Gastrocnemius medialis (tissue), 4 donors: Measurements from ENCODE around the gene SZT2. TPM values are rescaled to one million over a fixed set of nuclear protein-coding genes. Genes with fewer than 3 reads are reported as not detected.

Experiments used
- ATAC-seq, 2 donors: fragments of 150-250 bp; one replicate each; pipeline ENCODE4 v1.9.1; 2016
- DNase-seq, 2 donors: peaks; one replicate each; pipeline ENCODE4 v3.0.0-alpha.2; 2019
- H3K27ac ChIP-seq, 4 donors: fragments of 200-600 bp; sonication (generic); 1 replicate in 1 of 4; 2 replicates in 3 of 4; pipeline ENCODE4 v1.5.1; 2016 to 2018; ENCODE audit warnings: mild to moderate bottlenecking in 2 of 4, moderate library complexity in 1 of 4
- H3K27me3 ChIP-seq, 3 donors: fragments of 200-600 bp; sonication (generic) in 2 of 3; 1 replicate in 1 of 3; 2 replicates in 2 of 3; pipeline versions ENCODE4 v1.5.1 to v1.6.0; 2016 to 2019; ENCODE audit warnings: mild to moderate bottlenecking in 1 of 3, moderate library complexity in 1 of 3
- H3K36me3 ChIP-seq, 2 donors: fragments of 200-600 bp; sonication (generic) in 1 of 2; one replicate each; pipeline ENCODE4 v1.5.1; 2017 to 2018
- H3K4me1 ChIP-seq, 2 donors: fragments of 200-600 bp; sonication (generic) in 1 of 2; one replicate each; pipeline ENCODE4 v1.5.1; 2016 to 2017; ENCODE audit warnings: mild to moderate bottlenecking in 2 of 2
- H3K4me3 ChIP-seq, 4 donors: fragments of 200-600 bp; sonication (generic) in 3 of 4; 1 replicate in 1 of 4; 2 replicates in 3 of 4; pipeline ENCODE4 v1.5.1; 2016 to 2019; ENCODE audit warnings: mild to moderate bottlenecking in 2 of 4
- H3K9me3 ChIP-seq, 3 donors: fragments of 200-600 bp; sonication (generic) in 2 of 3; 1 replicate in 1 of 3; 2 replicates in 2 of 3; pipeline ENCODE4 v1.5.1; 2016 to 2019
- CTCF ChIP-seq, 5 experiments: fragments of 450-650 bp in 3 of 5; fragments of 200-600 bp in 2 of 5; sonication (generic) in 2 of 5; IDR thresholded peaks in 4 of 5; conservative IDR thresholded peaks in 1 of 5; 1 replicate in 4 of 5; 2 replicates in 1 of 5; pipeline ENCODE4 v1.5.1; 2016 to 2019; ENCODE audit warnings: antibody characterized with exemption in 5 of 5, mild to moderate bottlenecking in 3 of 5, moderate library complexity in 3 of 5
- POLR2A ChIP-seq, 2 donors: fragments of 450-650 bp; IDR thresholded peaks; one replicate each; pipeline ENCODE4 v1.6.1; 2017; ENCODE audit warnings: antibody characterized with exemption in 2 of 2, mild to moderate bottlenecking in 2 of 2, moderate library complexity in 2 of 2
- in situ Hi-C, 4 donors: fragments of 200-750 bp; cut with MboI; loops; one replicate each; pipeline versions ENCODE4 v1.15.0 to v1.8.0; 2017; ENCODE audit warnings: low sequenced_read_pairs in 4 of 4
- intact Hi-C: fragments of 100-400 bp; cut with DNase I; formaldehyde crosslinking; loops from one replicate; pipeline ENCODE4 v1.15.1; 2023; ENCODE audit warnings: low total_unique reads
- total RNA-seq, 4 donors: library from RNA; depleted of rRNA; stranded (reverse); fragments of >200 nt; gene quantifications; one replicate each; pipeline versions ENCODE4 v1.1.0 to v1.2.3, GENCODE V29; 2016

Gene SZT2
- total RNA-seq, 4 donors from 2014 or later, result 15.9 to 20.9 (median 17.9) TPM

GRCh38 chr1:43365678-43366077, 24.0 kb upstream of the SZT2 start:
- Histone ChIP-seq H3K4me3 (no peak overlapping the region), H3K4me1 (peaks cover 17 to 24% of the 10 kb centered on the region in 2 donors), H3K9me3 (no peaks in the 10 kb centered on the region), H3K27me3 (no peaks in the 10 kb centered on the region), H3K36me3 (peaks cover 0 to 49% of the 10 kb centered on the region in 2 donors), H3K27ac (no peak overlapping the region)
- no peak for DNase-seq
- TF ChIP-seq CTCF (IDR thresholded peaks at IDR 0.05 in 4 of 5, conservative IDR thresholded peaks at IDR 0.05 in 1 of 5) (no peak), POLR2A (IDR thresholded peaks at IDR 0.05) (no peak)
- in situ Hi-C loops (no loop called here), intact Hi-C loops (loop anchor here (5.0 kb wide), 2 partner anchors 87 to 193 kb away; partner anchors contain the start of genes CFAP57, EBNA1BP2 and HYI)
- ATAC-seq, result no peak

GRCh38 chr1:43366179-43366578, 23.5 kb upstream of the SZT2 start:
- no peak for DNase-seq
- no peak for ATAC-seq
- H3K4me3 ChIP-seq, result peak overlapping the region in 2 of 4 donors; percentile 86 to 94

GRCh38 chr1:43366601-43367025, 23.1 kb upstream of the SZT2 start:
- ATAC-seq (no peak), DNase-seq (no peak)
- H3K4me3 ChIP-seq, result peak overlapping the region; percentile 86 to 95 (median 94)
- TF ChIP-seq CTCF (IDR thresholded peaks at IDR 0.05 in 4 of 5, conservative IDR thresholded peaks at IDR 0.05 in 1 of 5), result no peak
- TF ChIP-seq POLR2A (IDR thresholded peaks at IDR 0.05), result no peak
- in situ Hi-C loops, result no loop called here
- H3K27me3 ChIP-seq, result no peaks in the 10 kb centered on the region
- H3K36me3 ChIP-seq, result peaks cover 0 to 40% of the 10 kb centered on the region in 2 donors
- no peaks in the 10 kb centered on the region for H3K9me3 ChIP-seq
- H3K4me1 ChIP-seq, result peaks cover 17 to 24% of the 10 kb centered on the region in 2 donors
- peak overlapping the region; percentile 89 to 97 (median 94) for H3K27ac ChIP-seq
- intact Hi-C loops, result loop anchor here (5.0 kb wide), 2 partner anchors 86 to 194 kb away; partner anchors contain the start of genes CFAP57, EBNA1BP2 and HYI

More at GRCh38 chr1:43366179-43366578, 23.5 kb upstream of the SZT2 start:
- H3K36me3 ChIP-seq, result peaks cover 0 to 44% of the 10 kb centered on the region in 2 donors
- in situ Hi-C loops, result no loop called here
- intact Hi-C loops, result loop anchor here (5.0 kb wide), 2 partner anchors 86 to 194 kb away; partner anchors contain the start of genes CFAP57, EBNA1BP2 and HYI
- H3K27me3 ChIP-seq, result no peaks in the 10 kb centered on the region
- no peaks in the 10 kb centered on the region for H3K9me3 ChIP-seq
- peaks cover 17 to 24% of the 10 kb centered on the region in 2 donors for H3K4me1 ChIP-seq
- no peak for TF ChIP-seq CTCF (IDR thresholded peaks at IDR 0.05 in 4 of 5, conservative IDR thresholded peaks at IDR 0.05 in 1 of 5)
- no peak for TF ChIP-seq POLR2A (IDR thresholded peaks at IDR 0.05)
- peak overlapping the region in 3 of 4 donors; percentile 89 to 97 (median 94) for H3K27ac ChIP-seq

- Histone ChIP-seq H3K4me1 (peaks cover 17 to 24% of the 10 kb centered on the region in 2 donors), H3K27ac (peak overlapping the region; percentile 89 to 97 (median 94)), H3K4me3 (peak overlapping the region; percentile 86 to 95 (median 94)), H3K9me3 (no peaks in the 10 kb centered on the region), H3K27me3 (no peaks in the 10 kb centered on the region), H3K36me3 (peaks cover 0 to 33% of the 10 kb centered on the region in 2 donors)
- no peak for DNase-seq
- peak; percentile 52 to 55 for ATAC-seq
- intact Hi-C loops (loop anchor here (5.0 kb wide), 2 partner anchors 85 to 195 kb away; partner anchors contain the start of genes CFAP57, EBNA1BP2 and HYI), in situ Hi-C loops (no loop called here)
- TF ChIP-seq CTCF (IDR thresholded peaks at IDR 0.05 in 4 of 5, conservative IDR thresholded peaks at IDR 0.05 in 1 of 5), result no peak
- no peak for TF ChIP-seq POLR2A (IDR thresholded peaks at IDR 0.05)
These were observed 22.4 kb upstream of the SZT2 start for GRCh38 chr1:43367026-43367903.
